Astrocyte of the spinal cord (primary cell): ENCODE measurements around the gene SH3PXD2B.

ENCODE experiments used
- DNase-seq: peaks from one replicate; pipeline ENCODE4 v3.0.0; 2011; ENCODE audit warnings: low read depth, low spot score
- H3K4me3 ChIP-seq: 2 replicates; pipeline ENCODE4 v1.5.1; 2011; ENCODE audit warnings: low read depth, mild to moderate bottlenecking, low read length, moderate library complexity
- CTCF ChIP-seq: IDR thresholded peaks from 2 replicates; pipeline ENCODE4 v1.5.1; 2012; ENCODE audit warnings: low read depth, mild to moderate bottlenecking, low read length, inconsistent platforms
- in situ Hi-C: cut with HindIII; loops from 2 replicates; pipeline ENCODE4 v1.10.0; 2017; ENCODE audit warnings: low sequenced_read_pairs

Gene SH3PXD2B

GRCh38 chr5:172497591-172498255 lies 43.4 kb upstream of the SH3PXD2B start:
- no peak overlapping the region for H3K4me3 ChIP-seq
- no peak for DNase-seq
- in situ Hi-C loops, result no loop called here
- no peak for TF ChIP-seq CTCF

GRCh38 chr5:172496671-172497371 lies 42.5 kb upstream of the SH3PXD2B start:
- H3K4me3 ChIP-seq, result no peak overlapping the region
- no peak for TF ChIP-seq CTCF
- in situ Hi-C loops, result no loop called here
- peak; percentile 6 for DNase-seq

DNA sequence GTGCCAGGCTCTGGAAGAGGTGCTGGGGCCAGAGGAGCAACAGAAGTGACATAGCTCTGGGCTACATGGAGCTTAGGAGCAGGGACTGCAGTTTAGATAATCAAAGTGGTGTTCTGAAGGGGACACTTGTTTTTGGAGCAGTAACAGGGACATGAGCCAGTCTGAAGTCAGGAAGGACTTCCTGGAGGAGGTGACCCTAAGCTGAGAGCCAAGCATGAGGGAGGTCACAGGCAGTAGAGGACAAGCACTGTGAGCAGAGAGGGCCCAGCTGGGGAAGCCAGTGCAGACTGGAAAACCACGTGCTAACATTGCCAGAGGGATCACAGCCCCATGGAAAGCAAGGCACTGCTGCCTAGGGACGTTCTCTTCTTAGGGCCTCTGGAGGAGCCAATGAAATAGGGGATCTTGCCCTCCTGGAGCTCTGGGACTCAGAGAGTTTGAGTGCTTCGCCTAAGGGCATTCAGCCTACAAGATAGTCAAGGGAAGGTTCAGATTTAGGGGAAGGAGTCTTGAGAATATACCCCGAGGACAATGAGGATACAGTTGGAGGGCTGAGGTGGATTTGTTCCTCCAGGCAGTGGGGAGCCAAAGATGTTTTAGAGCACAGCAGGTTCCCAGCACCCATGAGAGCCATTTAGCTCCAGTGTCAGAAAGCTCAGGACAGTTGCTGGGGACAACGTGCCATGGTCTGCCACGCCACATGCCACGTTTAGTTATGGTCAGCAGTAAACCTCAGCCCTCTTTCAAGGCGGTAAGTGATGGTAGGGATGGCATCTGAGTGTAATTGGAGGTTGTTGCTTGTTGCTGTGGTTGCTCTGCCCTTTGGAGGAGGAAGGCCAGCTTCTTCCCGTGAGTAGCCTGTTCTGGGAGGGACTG lies 40.5 kb upstream of the SH3PXD2B start:
- no peak for TF ChIP-seq CTCF
- in situ Hi-C loops, result no loop called here
- H3K4me3 ChIP-seq, result no peak overlapping the region
- DNase-seq, result no peak

- DNase-seq, result no peak
- in situ Hi-C loops, result no loop called here
- no peak overlapping the region for H3K4me3 ChIP-seq
- TF ChIP-seq CTCF, result no peak
Measured at GRCh38 chr5:172493906-172494305, 39.6 kb upstream of the SH3PXD2B start.

- H3K4me3 ChIP-seq, result no peak overlapping the region
- no peak for DNase-seq
- in situ Hi-C loops, result no loop called here
- TF ChIP-seq CTCF, result no peak
Measured at GRCh38 chr5:172493461-172493860, 39.1 kb upstream of the SH3PXD2B start.

DNA sequence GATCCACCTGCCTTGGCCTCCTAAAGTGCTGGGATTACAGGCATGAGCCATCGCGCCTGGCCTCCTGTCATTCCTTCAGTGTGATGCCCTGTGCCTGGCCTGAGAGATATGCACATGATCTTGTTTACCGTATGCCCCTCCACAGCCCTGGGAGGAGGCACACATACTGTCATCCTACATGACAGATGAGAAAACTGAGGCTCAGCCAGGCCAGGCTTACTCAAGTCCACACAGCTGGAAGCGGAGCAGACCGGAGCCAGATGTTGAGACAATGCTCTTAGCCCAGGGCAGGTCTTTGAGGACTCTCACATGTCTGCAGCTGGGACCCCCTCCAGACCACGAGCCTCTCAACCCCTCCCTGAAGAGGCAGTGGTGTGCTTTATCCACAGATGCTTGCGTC lies 38.7 kb upstream of the SH3PXD2B start:
- in situ Hi-C loops, result no loop called here
- DNase-seq, result no peak
- TF ChIP-seq CTCF, result no peak
- no peak overlapping the region for H3K4me3 ChIP-seq
